GM21723 (cell line): ENCODE results near the gene PDE1C.
"Not testable (repeated sequence)": the region's sequence is repeated elsewhere in the genome, so short reads cannot be mapped to it uniquely, and the experiment has no call there.

Source experiments
- ATAC-seq: cut with Tn5 transposase; IDR thresholded peaks from one replicate; pipeline ENCODE4 v1.9.1; 2021; ENCODE audit warnings: mild to moderate bottlenecking, moderate library complexity; ENCODE audit not compliant: unreplicated experiment

The PDE1C gene

GRCh38 chr7:32045228-32045627 lies 25.0 kb downstream of the PDE1C start:
- no peak for ATAC-seq

- ATAC-seq = no peak
These were observed 25.5 kb downstream of the PDE1C start for GRCh38 chr7:32044739-32045138.

DNA sequence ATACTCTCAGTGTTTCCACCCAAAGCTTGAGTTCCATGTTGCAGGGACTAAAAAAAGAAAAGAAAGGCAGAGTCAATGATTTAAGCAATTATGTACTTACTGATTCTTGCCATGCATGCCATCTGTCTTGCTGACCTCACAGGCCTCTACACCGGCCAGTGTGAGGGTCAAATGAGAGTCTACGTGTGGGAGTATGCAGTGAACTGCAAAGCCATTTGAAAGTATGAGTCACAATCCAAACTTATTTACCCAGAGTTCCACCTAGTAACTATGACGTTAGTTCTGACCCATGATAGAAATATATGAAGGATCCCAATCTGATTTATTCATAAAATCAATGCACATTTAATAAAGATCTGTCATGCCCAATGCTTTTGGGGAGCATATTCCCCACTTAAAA lies 26.5 kb downstream of the PDE1C start:
- ATAC-seq = no peak

- ATAC-seq = no peak
These were observed 27.3 kb downstream of the PDE1C start for GRCh38 chr7:32042900-32043299.

DNA sequence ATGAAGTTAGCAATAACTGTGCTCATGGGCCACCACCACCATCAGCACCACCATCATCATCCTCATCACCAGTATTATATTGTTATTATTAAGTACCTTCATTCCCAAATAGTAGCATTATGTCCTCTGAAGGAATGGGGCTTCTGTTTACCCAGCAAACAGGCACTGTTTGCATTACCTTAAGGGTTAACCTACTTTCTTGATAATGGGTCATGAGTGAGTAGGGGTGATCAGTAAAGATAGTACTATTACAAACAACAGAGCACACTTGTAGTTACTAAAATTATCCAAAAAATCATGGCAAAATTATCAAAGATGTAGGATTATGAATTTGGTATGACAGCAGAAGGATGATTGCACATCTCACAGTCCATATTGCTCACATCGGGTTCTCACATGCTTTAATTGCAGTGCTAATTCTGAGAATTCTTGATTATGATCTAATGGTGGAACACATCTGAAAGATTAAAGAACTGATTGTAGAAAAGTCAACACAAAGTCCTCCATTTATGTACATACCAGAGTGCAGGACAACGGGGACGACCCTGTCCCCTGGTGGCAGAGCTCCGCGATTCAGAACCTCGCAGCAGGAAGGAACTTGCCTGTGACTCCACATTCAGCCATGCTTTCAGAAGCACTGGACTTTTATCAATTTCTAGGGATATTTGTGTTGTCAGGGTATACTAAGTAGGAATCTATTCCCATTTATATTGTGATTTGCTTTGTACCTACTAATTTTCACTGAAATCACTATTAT lies 31.0 kb downstream of the PDE1C start:
- no peak for ATAC-seq

GRCh38 chr7:32037650-32038198 lies 32.5 kb downstream of the PDE1C start:
- peak; percentile 89 for ATAC-seq

GRCh38 chr7:32036557-32036956 lies 33.6 kb downstream of the PDE1C start:
- ATAC-seq = no peak

DNA sequence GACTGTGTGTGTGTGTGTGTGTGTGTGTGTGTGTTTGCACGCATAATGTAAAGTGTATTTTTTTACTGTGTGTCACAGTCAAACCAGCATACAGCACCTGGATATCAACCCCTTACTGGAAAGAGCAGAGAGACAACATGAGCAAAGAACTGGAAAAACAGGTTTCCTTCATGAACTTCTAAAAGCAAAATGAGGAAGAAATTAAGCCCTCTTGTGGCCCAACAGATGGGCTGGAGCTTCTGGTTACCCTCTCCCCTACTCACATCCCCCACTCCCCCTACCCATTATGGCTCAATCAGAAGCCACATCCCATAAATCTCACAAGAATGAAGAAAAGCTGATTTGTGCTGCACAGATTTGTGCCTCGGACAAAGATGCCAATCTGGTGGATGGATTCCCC lies 36.2 kb downstream of the PDE1C start:
- ATAC-seq = no peak

DNA sequence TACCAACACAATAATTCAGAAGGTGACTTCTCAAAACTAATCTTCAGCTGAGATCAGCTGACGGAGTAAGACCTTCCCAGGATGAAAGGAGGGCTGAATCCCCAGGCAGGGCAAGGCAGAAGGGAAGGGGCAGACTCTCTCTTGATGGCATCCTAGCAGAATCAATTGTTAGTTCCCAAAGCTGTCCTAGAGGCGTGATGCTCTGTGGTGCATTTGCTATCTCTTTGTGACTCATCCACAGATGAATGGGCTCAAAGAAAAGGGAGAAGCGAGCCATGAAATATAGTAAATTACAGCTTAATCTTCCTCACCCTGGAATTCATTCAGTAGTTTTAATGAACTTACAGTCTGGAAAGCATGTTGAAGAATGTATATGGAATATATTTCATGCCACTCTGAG lies 37.2 kb downstream of the PDE1C start:
- no peak for ATAC-seq

- ATAC-seq = no peak
These were observed 38.0 kb downstream of the PDE1C start for GRCh38 chr7:32032211-32032610.

GRCh38 chr7:32030904-32031692 lies 39.1 kb downstream of the PDE1C start:
- ATAC-seq = no peak

- no peak for ATAC-seq
These were observed 44.2 kb downstream of the PDE1C start for GRCh38 chr7:32026083-32026425.

DNA sequence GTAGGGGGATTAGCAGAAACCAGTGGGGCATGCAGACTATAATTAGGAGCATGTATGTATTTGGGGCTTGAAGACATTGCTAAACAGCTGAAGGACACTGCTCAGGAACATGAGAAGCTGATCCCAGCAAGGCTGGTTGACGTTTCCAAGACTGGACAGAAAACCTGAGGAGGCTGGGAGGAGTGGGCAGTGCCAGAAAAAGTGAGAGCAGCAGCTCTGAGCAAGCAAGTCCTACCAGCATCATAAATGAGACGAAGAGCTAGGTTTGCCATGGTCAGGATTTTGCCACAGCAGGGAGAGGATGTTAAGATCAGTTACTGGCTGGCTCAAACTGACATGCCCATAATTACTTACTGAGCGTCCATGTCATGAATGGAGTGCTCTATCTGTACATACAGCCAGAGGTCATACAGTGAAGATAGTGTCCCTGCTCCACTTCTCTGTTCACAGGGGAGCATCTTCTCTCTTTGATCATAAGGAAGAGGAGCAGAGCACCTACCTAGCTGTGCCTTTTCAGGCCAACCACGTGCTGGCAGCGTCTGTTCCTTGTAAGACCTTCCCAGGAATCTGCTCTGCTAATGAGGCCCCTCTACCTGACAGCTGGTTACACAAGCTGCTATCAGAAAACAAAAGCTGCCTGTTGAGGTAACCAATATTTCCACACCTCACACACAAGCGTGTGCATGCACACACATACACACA lies 44.7 kb downstream of the PDE1C start:
- no peak for ATAC-seq

GRCh38 chr7:32023376-32023775 lies 46.8 kb downstream of the PDE1C start:
- no peak for ATAC-seq

DNA sequence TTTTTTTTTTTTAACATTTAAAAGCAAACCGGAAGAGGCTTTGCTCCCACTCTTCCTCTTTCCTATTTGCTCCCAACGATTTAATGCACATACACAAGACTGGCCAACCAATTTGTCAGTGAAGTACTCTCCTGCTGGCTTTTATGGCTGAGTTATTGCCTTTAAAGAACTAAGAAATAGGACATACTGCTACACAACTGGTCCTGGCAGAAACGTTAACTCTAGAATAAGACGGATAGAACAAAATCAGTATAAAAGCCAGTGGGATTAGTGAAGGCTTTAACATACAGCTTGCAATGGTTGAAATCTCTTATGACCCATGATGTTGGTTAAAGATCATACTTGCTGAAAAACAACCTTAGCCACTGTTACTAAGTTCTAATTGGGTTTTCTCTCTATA lies 47.2 kb downstream of the PDE1C start:
- ATAC-seq = no peak

- ATAC-seq = no peak
These were observed 49.6 kb downstream of the PDE1C start for GRCh38 chr7:32020551-32021159.

- ATAC-seq = no peak
These were observed 51.2 kb downstream of the PDE1C start for GRCh38 chr7:32018845-32019578.

DNA sequence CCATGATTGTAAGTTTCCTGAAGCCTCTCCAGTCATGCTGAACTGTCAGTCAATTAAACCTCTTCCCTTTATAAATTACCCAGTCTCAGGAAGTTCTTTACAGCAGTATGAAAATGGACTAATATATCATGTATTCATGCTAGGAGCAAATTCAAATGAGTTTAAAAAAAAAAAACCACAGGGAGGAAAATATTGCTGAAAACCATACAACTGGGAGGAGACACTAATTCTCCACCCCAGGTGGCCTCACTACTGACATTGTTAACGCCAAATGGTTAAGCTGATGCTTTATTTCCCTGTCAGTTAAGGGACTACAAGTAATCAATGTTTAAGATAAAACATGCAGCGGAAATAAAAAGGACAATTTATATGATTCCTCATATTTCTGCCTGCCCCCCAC lies 55.1 kb downstream of the PDE1C start:
- ATAC-seq = no peak

DNA sequence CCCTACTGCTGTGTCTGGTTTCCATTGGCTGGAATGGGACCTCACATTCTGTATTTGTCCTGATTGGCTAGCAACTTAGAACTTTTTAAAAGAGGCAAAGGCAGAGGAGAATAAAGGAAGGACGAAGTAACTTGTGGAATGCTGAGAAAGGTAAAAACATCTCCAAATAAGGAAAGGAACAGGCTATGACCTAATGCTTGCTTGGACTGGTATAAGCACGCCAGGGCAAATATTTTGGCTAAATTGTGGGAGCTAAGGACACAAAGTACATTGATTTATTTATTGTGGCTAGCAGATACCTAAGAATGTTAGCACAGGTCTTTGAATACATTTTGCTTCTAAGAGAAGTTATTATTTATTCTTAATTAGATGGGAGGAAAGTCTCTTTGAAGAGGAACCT lies 56.7 kb downstream of the PDE1C start:
- ATAC-seq = not testable (repeated sequence)

- ATAC-seq = no peak
These were observed 64.6 kb downstream of the PDE1C start for GRCh38 chr7:32005577-32005976.
